Fibroblast of villous mesenchyme (primary cell): Measurements from ENCODE around the gene COQ5. TPM values are rescaled to one million over a fixed set of nuclear protein-coding genes. Genes with fewer than 3 reads are reported as not detected.

Experiments
- DNase-seq: peaks from one replicate; pipeline ENCODE4 v3.0.0-alpha.2; 2010; ENCODE audit warnings: low read depth
- H3K4me3 ChIP-seq: 2 replicates; pipeline ENCODE4 v1.5.1; 2011; ENCODE audit warnings: low read depth, mild to moderate bottlenecking, low read length
- CTCF ChIP-seq: IDR thresholded peaks from 2 replicates; pipeline ENCODE4 v1.5.1; 2012; ENCODE audit warnings: low read depth, mild to moderate bottlenecking, low read length; ENCODE audit not compliant: insufficient read depth
- total RNA-seq: library from RNA; depleted of rRNA; stranded (reverse); fragments of >200 nt; gene quantifications from 2 replicates; pipeline ENCODE4 v1.2.3, GENCODE V29; 2012

COQ5 gene
- total RNA-seq, 1 donor: 29.8 TPM

GRCh38 chr12:120554678-120555077 is 25.7 kb upstream of the COQ5 start:
- no peak overlapping the region for H3K4me3 ChIP-seq
- DNase-seq: no peak
- no peak for TF ChIP-seq CTCF

GRCh38 chr12:120546050-120546386 is 17.1 kb upstream of the COQ5 start:
- no peak for TF ChIP-seq CTCF
- DNase-seq: no peak
- no peak overlapping the region for H3K4me3 ChIP-seq

GRCh38 chr12:120544691-120545090 is 15.7 kb upstream of the COQ5 start:
- DNase-seq: no peak
- TF ChIP-seq CTCF: no peak
- no peak overlapping the region for H3K4me3 ChIP-seq

- TF ChIP-seq CTCF: no peak
- no peak for DNase-seq
- no peak overlapping the region for H3K4me3 ChIP-seq
Measured at GRCh38 chr12:120542166-120542565, 13.2 kb upstream of the COQ5 start.

- peak; percentile 88 for DNase-seq
- H3K4me3 ChIP-seq: no peak overlapping the region
- TF ChIP-seq CTCF: no peak
Measured at GRCh38 chr12:120540445-120540844, 11.5 kb upstream of the COQ5 start.

- no peak for TF ChIP-seq CTCF
Measured at GRCh38 chr12:120539303-120539702, 10.3 kb upstream of the COQ5 start.

More at GRCh38 chr12:120539303-120539702, 10.3 kb upstream of the COQ5 start:
- no peak overlapping the region for H3K4me3 ChIP-seq
- DNase-seq: peak; percentile 32
